Astrocyte of the cerebellum (primary cell): ENCODE data around the gene EFNB1.
"Not testable (repeated sequence)": the region's sequence is repeated elsewhere in the genome, so short reads cannot be mapped to it uniquely, and the experiment has no call there.

Experiments used
- DNase-seq: peaks from one replicate; pipeline ENCODE4 v3.0.0-alpha.2; 2011; ENCODE audit warnings: low read depth
- H3K4me3 ChIP-seq: 2 replicates; pipeline ENCODE4 v1.5.1; 2011; ENCODE audit warnings: mild to moderate bottlenecking, low read depth, low read length, moderate library complexity
- in situ Hi-C: cut with HindIII; loops from 2 replicates; pipeline ENCODE4 v1.10.0; 2017; ENCODE audit warnings: low sequenced_read_pairs
- TF ChIP-seq, protein P1 (sequence below): IDR thresholded peaks from 2 replicates; pipeline ENCODE4 v1.5.1; 2012; ENCODE audit warnings: low read length, low read depth, moderate library complexity, mild to moderate bottlenecking; ENCODE audit errors: missing control alignments

EFNB1 gene

DNA sequence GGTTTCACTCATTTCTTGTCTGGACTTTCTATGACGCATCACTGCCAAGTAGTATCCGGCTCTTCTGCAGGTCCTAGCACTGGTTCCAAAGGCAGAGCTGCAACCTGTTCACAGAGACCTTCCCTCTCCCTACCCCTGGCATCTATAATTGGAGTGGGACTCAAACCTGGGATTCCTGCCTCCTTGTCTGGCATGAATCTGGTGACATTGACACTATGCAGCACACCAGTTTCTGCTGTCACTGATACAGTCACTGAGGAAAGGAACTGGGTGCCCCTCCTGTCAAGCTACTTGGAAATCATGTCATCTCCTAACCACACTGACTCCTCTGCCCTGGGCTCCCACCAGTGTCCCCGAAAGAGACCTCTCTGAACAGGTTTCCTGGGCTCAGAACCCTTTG, 33.1 kb upstream of the EFNB1 start:
- TF ChIP-seq, protein P1, sequence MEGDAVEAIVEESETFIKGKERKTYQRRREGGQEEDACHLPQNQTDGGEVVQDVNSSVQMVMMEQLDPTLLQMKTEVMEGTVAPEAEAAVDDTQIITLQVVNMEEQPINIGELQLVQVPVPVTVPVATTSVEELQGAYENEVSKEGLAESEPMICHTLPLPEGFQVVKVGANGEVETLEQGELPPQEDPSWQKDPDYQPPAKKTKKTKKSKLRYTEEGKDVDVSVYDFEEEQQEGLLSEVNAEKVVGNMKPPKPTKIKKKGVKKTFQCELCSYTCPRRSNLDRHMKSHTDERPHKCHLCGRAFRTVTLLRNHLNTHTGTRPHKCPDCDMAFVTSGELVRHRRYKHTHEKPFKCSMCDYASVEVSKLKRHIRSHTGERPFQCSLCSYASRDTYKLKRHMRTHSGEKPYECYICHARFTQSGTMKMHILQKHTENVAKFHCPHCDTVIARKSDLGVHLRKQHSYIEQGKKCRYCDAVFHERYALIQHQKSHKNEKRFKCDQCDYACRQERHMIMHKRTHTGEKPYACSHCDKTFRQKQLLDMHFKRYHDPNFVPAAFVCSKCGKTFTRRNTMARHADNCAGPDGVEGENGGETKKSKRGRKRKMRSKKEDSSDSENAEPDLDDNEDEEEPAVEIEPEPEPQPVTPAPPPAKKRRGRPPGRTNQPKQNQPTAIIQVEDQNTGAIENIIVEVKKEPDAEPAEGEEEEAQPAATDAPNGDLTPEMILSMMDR = no peak
- no peak overlapping the region for H3K4me3 ChIP-seq
- in situ Hi-C loops = no loop called here
- DNase-seq = no peak

DNA sequence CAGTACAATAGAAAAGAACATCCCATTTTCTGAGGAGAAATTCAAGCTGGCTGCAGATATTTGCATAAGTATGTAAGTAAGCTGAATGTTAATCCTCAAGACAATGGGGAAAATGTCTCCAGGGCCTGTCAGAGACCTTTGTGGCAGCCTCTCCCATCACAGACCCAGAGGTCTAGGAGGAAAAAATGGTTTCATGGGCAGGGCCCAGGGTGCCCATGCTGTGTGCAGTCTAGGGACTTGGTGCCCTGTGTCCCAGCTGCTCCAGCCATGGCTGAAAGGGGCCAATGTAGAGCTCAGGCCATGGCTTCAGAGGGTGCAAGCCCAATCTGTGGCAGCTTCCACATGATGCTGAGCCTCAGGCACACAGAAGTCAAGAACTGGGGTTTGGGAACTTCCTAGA, 30.4 kb upstream of the EFNB1 start:
- H3K4me3 ChIP-seq, in situ Hi-C loops, DNase-seq: not testable (repeated sequence)

DNA sequence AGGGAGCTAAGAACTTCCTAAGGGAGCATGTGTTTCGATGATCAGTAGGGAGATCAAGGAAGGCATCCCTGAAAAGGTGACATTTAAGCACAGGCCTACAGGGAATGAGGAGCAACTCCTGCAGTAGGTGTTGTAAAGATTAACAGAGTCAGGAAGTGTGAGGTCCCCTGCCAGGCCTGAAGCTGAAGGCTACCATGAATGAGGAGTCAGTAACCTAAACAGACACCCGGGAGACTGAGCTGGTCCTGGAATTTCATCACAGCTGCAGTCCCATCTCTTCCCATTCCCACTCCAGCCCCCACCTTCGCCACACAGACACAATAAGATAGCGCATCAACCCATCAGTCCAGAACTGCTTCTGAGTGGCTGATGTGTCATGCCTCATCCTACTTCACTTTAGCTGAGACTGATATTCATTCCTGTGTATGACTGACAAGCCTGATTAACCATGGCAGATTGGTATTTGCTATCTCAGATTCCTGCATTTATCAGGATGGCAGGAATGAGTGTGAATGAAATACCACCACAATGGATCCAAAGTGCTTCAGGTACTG, 27.0 kb upstream of the EFNB1 start:
- H3K4me3 ChIP-seq = no peak overlapping the region
- TF ChIP-seq, protein P1 = no peak
- no peak for DNase-seq
- in situ Hi-C loops = no loop called here

DNA sequence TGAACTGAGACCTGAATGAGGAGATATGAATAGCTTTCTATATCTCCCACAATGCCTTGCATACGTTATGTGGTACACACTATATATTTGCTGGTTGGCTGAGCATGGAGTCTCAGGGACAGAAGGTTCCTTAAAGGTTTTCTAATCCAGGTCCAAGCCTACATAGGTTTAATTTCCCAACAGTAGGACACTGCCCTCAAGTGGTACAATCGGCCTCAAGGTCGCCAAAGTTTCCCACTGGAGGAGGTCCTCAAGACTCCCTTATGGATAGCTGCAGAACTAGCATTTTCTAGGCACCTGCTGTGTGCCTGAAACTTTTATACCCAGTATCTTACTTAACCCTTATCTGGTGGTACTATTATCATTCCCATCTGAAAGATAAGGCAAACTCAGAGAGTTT, 21.0 kb upstream of the EFNB1 start:
- no peak overlapping the region for H3K4me3 ChIP-seq
- in situ Hi-C loops = no loop called here
- TF ChIP-seq, protein P1 = peak; percentile 27
- no peak for DNase-seq

GRCh38 chrX:68808686-68809357, 20.0 kb upstream of the EFNB1 start:
- TF ChIP-seq, protein P1 = peak; percentile 31
- DNase-seq = no peak
- no peak overlapping the region for H3K4me3 ChIP-seq
- in situ Hi-C loops = no loop called here

DNA sequence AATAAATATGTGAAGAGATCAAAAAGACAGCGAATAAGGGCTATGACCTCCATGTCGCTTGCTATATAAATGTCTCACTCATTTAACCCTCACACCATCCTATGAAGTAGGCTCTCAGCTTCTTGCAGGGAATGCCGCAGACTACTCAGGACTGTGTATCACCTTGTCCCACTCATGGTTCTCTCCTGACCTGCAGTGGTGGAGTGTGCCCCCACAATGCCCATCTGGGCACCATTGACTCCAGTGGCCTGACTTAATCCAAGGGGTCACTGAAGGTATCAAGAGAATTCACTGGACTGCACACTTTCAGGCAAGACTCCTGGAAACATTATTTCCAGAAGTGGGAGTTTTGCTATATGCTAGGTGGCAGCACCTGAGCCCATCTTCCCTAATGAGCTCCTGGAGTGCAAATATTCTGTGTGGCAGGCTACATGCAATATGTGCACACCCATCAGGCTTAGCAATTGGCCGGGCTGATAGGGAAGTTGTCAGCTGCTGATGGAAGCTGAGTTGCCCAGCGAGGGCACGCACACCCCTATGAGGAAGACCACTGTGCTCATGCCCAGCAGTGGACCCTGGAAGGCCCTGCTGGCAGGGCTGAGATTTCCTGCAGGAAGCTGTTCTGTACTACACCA, 8.2 kb upstream of the EFNB1 start:
- TF ChIP-seq, protein P1 = no peak
- in situ Hi-C loops = no loop called here
- no peak overlapping the region for H3K4me3 ChIP-seq
- DNase-seq = no peak

- no peak for DNase-seq
- in situ Hi-C loops = no loop called here
- TF ChIP-seq, protein P1 = no peak
- no peak overlapping the region for H3K4me3 ChIP-seq
These were observed 7.2 kb upstream of the EFNB1 start for GRCh38 chrX:68821616-68822015.
